ENCODE results near the gene MRPL36. TPM values are rescaled to one million over a fixed set of nuclear protein-coding genes. Genes with fewer than 3 reads are reported as not detected.
A peak's percentile ranks its signal among the peaks of the same experiment; 100 is the strongest.

Gene MRPL36
- total RNA-seq, 1 donor from 2014 or later: 38.0 TPM

- Mint-ChIP-seq H3K36me3 (no peaks in the 10 kb centered on the region), H3K4me3 (no peak overlapping the region), H3K4me1 (no peaks in the 10 kb centered on the region), H3K27ac (no peak overlapping the region), H3K27me3 (ENCODE audit: low read depth) (peaks cover 29% of the 10 kb centered on the region), H3K9me3 (peaks cover 4% of the 10 kb centered on the region)
- no peak for TF ChIP-seq CTCF (IDR thresholded peaks at IDR 0.05; ENCODE audit: unreplicated experiment)
- peak in 1 of 2 experiments; percentile 37 for DNase-seq (ENCODE audit: low spot score in 2 of 2, unreplicated experiment in 2 of 2)
Measured at GRCh38 chr5:1763548-1763911, 36.1 kb downstream of the MRPL36 start.

GRCh38 chr5:1762883-1763547, 36.6 kb downstream of the MRPL36 start:
- no peak for TF ChIP-seq CTCF (IDR thresholded peaks at IDR 0.05; ENCODE audit: unreplicated experiment)
- H3K27ac Mint-ChIP-seq: no peak overlapping the region
- no peaks in the 10 kb centered on the region for H3K4me1 Mint-ChIP-seq
- H3K36me3 Mint-ChIP-seq: no peaks in the 10 kb centered on the region
- peak in 1 of 2 experiments; percentile 34 for DNase-seq (ENCODE audit: low spot score in 2 of 2, unreplicated experiment in 2 of 2)
- peaks cover 31% of the 10 kb centered on the region for H3K27me3 Mint-ChIP-seq (ENCODE audit: low read depth)
- no peak overlapping the region for H3K4me3 Mint-ChIP-seq
- peaks cover 9% of the 10 kb centered on the region for H3K9me3 Mint-ChIP-seq

- peaks cover 31% of the 10 kb centered on the region for H3K27me3 Mint-ChIP-seq (ENCODE audit: low read depth)
- H3K36me3 Mint-ChIP-seq: no peaks in the 10 kb centered on the region
- TF ChIP-seq CTCF (IDR thresholded peaks at IDR 0.05; ENCODE audit: unreplicated experiment): no peak
- peaks cover 10% of the 10 kb centered on the region for H3K9me3 Mint-ChIP-seq
- H3K4me1 Mint-ChIP-seq: no peaks in the 10 kb centered on the region
- H3K4me3 Mint-ChIP-seq: no peak overlapping the region
- no peak overlapping the region for H3K27ac Mint-ChIP-seq
- peak in 1 of 2 experiments; percentile 30 for DNase-seq (ENCODE audit: low spot score in 2 of 2, unreplicated experiment in 2 of 2)
Measured at GRCh38 chr5:1762121-1762882, 37.3 kb downstream of the MRPL36 start.

GRCh38 chr5:1761453-1761755, 38.2 kb downstream of the MRPL36 start:
- Mint-ChIP-seq H3K4me1 (no peaks in the 10 kb centered on the region), H3K9me3 (peaks cover 10% of the 10 kb centered on the region), H3K36me3 (no peaks in the 10 kb centered on the region), H3K27me3 (ENCODE audit: low read depth) (peaks cover 31% of the 10 kb centered on the region), H3K27ac (no peak overlapping the region), H3K4me3 (no peak overlapping the region)
- no peak for TF ChIP-seq CTCF (IDR thresholded peaks at IDR 0.05; ENCODE audit: unreplicated experiment)
- DNase-seq (ENCODE audit: low spot score in 2 of 2, unreplicated experiment in 2 of 2): peak in 1 of 2 experiments; percentile 14

- Mint-ChIP-seq H3K27ac (no peak overlapping the region), H3K4me1 (no peaks in the 10 kb centered on the region), H3K27me3 (ENCODE audit: low read depth) (peaks cover 33% of the 10 kb centered on the region), H3K9me3 (peaks cover 10% of the 10 kb centered on the region), H3K4me3 (no peak overlapping the region), H3K36me3 (no peaks in the 10 kb centered on the region)
- no peak for TF ChIP-seq CTCF (IDR thresholded peaks at IDR 0.05; ENCODE audit: unreplicated experiment)
- peak in 1 of 2 experiments; percentile 27 for DNase-seq (ENCODE audit: low spot score in 2 of 2, unreplicated experiment in 2 of 2)
Measured at GRCh38 chr5:1760656-1761452, 38.8 kb downstream of the MRPL36 start.

Data from mesothelial cell of epicardium (in vitro differentiated cells).